HUES6 (cell line): Measurements from ENCODE around the gene WDCP.
"Not testable (repeated sequence)": the region's sequence is repeated elsewhere in the genome, so short reads cannot be mapped to it uniquely, and the experiment has no call there.

ENCODE experiments used
- H3K27ac ChIP-seq: 2 replicates; pipeline ENCODE4 v1.7.0; 2013; ENCODE audit warnings: low read depth, mild to moderate bottlenecking, low read length, inconsistent platforms
- H3K27me3 ChIP-seq: 2 replicates; pipeline ENCODE4 v1.6.1; 2013; ENCODE audit warnings: low read length; ENCODE audit not compliant: control insufficient read depth, insufficient read depth
- H3K36me3 ChIP-seq: 2 replicates; pipeline ENCODE4 v1.6.1; 2013; ENCODE audit warnings: low read length; ENCODE audit not compliant: control insufficient read depth, insufficient read depth
- H3K4me1 ChIP-seq: 2 replicates; pipeline ENCODE4 v1.6.1; 2013; ENCODE audit warnings: low read length; ENCODE audit not compliant: control insufficient read depth, insufficient read depth
- H3K4me3 ChIP-seq: 2 replicates; pipeline ENCODE4 v1.5.1; 2013; ENCODE audit warnings: low read depth, low read length
- H3K9ac ChIP-seq: one replicate; pipeline ENCODE4 v1.6.1; 2013; ENCODE audit warnings: mild to moderate bottlenecking, low read length
- H3K9me3 ChIP-seq: 2 replicates; pipeline ENCODE4 v1.6.1; 2013; ENCODE audit warnings: low read depth, low read length; ENCODE audit not compliant: control insufficient read depth, insufficient read depth

The WDCP gene

GRCh38 chr2:24046930-24047702 is at the start of gene WDCP:
WDCP (minus strand) TSS chr2:24047391; CDS start chr2:24039494, 7,897 bp downstream.
- H3K4me1 ChIP-seq = 0 out of 2 replicates have a peak, but pooled peaks cover 8% of the 10 kb centered on the region
- no peaks in the 10 kb centered on the region for H3K9me3 ChIP-seq
- no peaks in the 10 kb centered on the region for H3K36me3 ChIP-seq
- no peak within 1 kb of the TSS for H3K27ac ChIP-seq
- peak within 1 kb of the TSS; percentile 80 for H3K4me3 ChIP-seq
- H3K27me3 ChIP-seq = no peaks in the 10 kb centered on the region
- peak within 1 kb of the TSS; percentile 66 for H3K9ac ChIP-seq

- H3K36me3 ChIP-seq, H3K27ac ChIP-seq, H3K27me3 ChIP-seq, H3K9me3 ChIP-seq: not testable (repeated sequence)
- peak overlapping the region; percentile 46 for H3K4me3 ChIP-seq
- H3K9ac ChIP-seq = peak overlapping the region; percentile 40
- H3K4me1 ChIP-seq = peaks cover 11% of the 10 kb centered on the region; the same call in 1 of the 2 replicates
Observed at GRCh38 chr2:24095171-24095677, 48.0 kb upstream of the WDCP start.

GRCh38 chr2:24093270-24093669 is 46.1 kb upstream of the WDCP start:
- H3K4me3 ChIP-seq, H3K9me3 ChIP-seq, H3K36me3 ChIP-seq, H3K27me3 ChIP-seq, H3K9ac ChIP-seq, H3K27ac ChIP-seq: not testable (repeated sequence)
- peaks cover 11% of the 10 kb centered on the region; the same call in 1 of the 2 replicates for H3K4me1 ChIP-seq

GRCh38 chr2:24088821-24089359 is 41.7 kb upstream of the WDCP start:
- Histone ChIP-seq H3K36me3 (no peaks in the 10 kb centered on the region), H3K27ac (no peak overlapping the region), H3K9ac (no peak overlapping the region), H3K27me3 (no peaks in the 10 kb centered on the region), H3K4me1 (no peaks in the 10 kb centered on the region), H3K4me3 (no peak overlapping the region), H3K9me3 (no peaks in the 10 kb centered on the region)

GRCh38 chr2:24087032-24087431 is 39.8 kb upstream of the WDCP start:
- H3K27me3 ChIP-seq = no peaks in the 10 kb centered on the region
- H3K4me3 ChIP-seq = no peak overlapping the region
- peaks cover 7% of the 10 kb centered on the region for H3K4me1 ChIP-seq
- no peak overlapping the region for H3K9ac ChIP-seq
- H3K9me3 ChIP-seq = no peaks in the 10 kb centered on the region
- H3K36me3 ChIP-seq = peaks cover 10% of the 10 kb centered on the region
- no peak overlapping the region for H3K27ac ChIP-seq

GRCh38 chr2:24086241-24086640 is 39.0 kb upstream of the WDCP start:
- H3K4me1 ChIP-seq = peaks cover 7% of the 10 kb centered on the region
- H3K27ac ChIP-seq = no peak overlapping the region
- H3K36me3 ChIP-seq = peaks cover 15% of the 10 kb centered on the region
- H3K9ac ChIP-seq = no peak overlapping the region
- no peak overlapping the region for H3K4me3 ChIP-seq
- no peaks in the 10 kb centered on the region for H3K9me3 ChIP-seq
- no peaks in the 10 kb centered on the region for H3K27me3 ChIP-seq

- no peaks in the 10 kb centered on the region for H3K9me3 ChIP-seq
- H3K27ac ChIP-seq = no peak overlapping the region
- H3K4me1 ChIP-seq = peaks cover 7% of the 10 kb centered on the region
- peak overlapping the region; percentile 89 for H3K9ac ChIP-seq
- H3K27me3 ChIP-seq = no peaks in the 10 kb centered on the region
- H3K4me3 ChIP-seq = peak overlapping the region; percentile 80
- peaks cover 16% of the 10 kb centered on the region for H3K36me3 ChIP-seq
Observed at GRCh38 chr2:24085200-24085489, 38.0 kb upstream of the WDCP start.

- Histone ChIP-seq H3K4me3 (peak within 1 kb of the TSS; percentile 80), H3K4me1 (peaks cover 7% of the 10 kb centered on the region), H3K36me3 (peaks cover 18% of the 10 kb centered on the region), H3K9me3 (no peaks in the 10 kb centered on the region), H3K27me3 (no peaks in the 10 kb centered on the region), H3K9ac (peak within 1 kb of the TSS; percentile 89), H3K27ac (peak within 1 kb of the TSS; percentile 79)
Observed at GRCh38 chr2:24084386-24085199, 37.4 kb upstream of the WDCP start, which contains the start of gene TP53I3. TP53I3 (minus strand) TSS chr2:24084834; CDS start chr2:24084326, 508 bp downstream.

- Histone ChIP-seq H3K27ac (peak overlapping the region; percentile 79), H3K4me1 (peaks cover 7% of the 10 kb centered on the region), H3K9ac (peak overlapping the region; percentile 89), H3K27me3 (no peaks in the 10 kb centered on the region), H3K4me3 (peak overlapping the region; percentile 80), H3K36me3 (peaks cover 22% of the 10 kb centered on the region), H3K9me3 (no peaks in the 10 kb centered on the region)
Observed at GRCh38 chr2:24083567-24084385, 36.6 kb upstream of the WDCP start.

GRCh38 chr2:24082787-24083566 is 35.8 kb upstream of the WDCP start:
- Histone ChIP-seq H3K4me1 (peaks cover 7% of the 10 kb centered on the region), H3K4me3 (peak overlapping the region; percentile 80), H3K9me3 (no peaks in the 10 kb centered on the region), H3K9ac (peak overlapping the region; percentile 89), H3K36me3 (peaks cover 22% of the 10 kb centered on the region), H3K27ac (peak overlapping the region; percentile 79), H3K27me3 (no peaks in the 10 kb centered on the region)
